ENCODE measurements around the gene CHMP1B. TPM values are rescaled to one million over a fixed set of nuclear protein-coding genes. Genes with fewer than 3 reads are reported as not detected.

CHMP1B gene
- total RNA-seq, 1 experiment from 2014 or later: 38.7 TPM

DNA sequence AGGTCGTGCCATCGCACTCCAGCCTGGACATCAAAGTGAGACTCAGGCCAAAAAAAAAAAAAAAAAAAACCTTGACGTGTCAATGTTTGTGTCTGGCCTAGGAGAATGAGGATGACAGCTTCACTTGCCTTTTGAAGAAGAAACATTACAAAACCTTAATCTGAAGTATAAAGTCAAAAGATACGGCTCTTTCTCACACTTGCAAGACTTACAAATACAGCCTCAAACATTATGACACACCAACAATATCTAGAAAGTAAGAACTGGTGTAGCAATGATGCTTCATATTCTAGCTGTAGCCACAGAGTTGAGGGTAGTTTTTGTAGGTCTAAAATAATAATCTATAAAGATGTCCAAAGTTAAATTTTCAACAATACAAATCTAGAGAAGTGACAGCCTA lies 31.4 kb downstream of the CHMP1B start:
- Histone ChIP-seq H3K9me3 (ENCODE audit: control insufficient read depth, low read depth, low read length) (no peaks in the 10 kb centered on the region), H3K9ac (ENCODE audit: extremely low read depth, insufficient read length, low read length) (no peak overlapping the region), H3K23me2 (ENCODE audit: insufficient read length, low read depth, low read length, poor library complexity, severe bottlenecking) (no peaks in the 10 kb centered on the region), H3K4me2 (ENCODE audit: insufficient read depth, insufficient read length, low read length) (no peak overlapping the region), H2BK20ac (ENCODE audit: low read depth, low read length, poor library complexity, severe bottlenecking) (no peak overlapping the region), H3K4ac (ENCODE audit: low read depth, low read length) (no peak overlapping the region), H3K79me2 (ENCODE audit: insufficient read depth, low read length) (no peaks in the 10 kb centered on the region), H2BK15ac (ENCODE audit: low read depth, low read length) (no peak overlapping the region), H3K18ac (ENCODE audit: insufficient read length, low read depth, low read length) (no peak overlapping the region), H3K79me1 (ENCODE audit: insufficient read depth, low read depth, low read length, poor library complexity, severe bottlenecking) (no peaks in the 10 kb centered on the region), H3T11ph (ENCODE audit: low read length) (no peak overlapping the region), H3K56ac (ENCODE audit: insufficient read length, low read depth, low read length) (no peak overlapping the region), H4K8ac (replicated peaks; ENCODE audit: insufficient read length, low read depth, low read length) (no peak overlapping the region), H2BK120ac (ENCODE audit: low read depth, low read length, poor library complexity, severe bottlenecking) (no peak overlapping the region), H3K27ac (ENCODE audit: insufficient read length, low read depth, low read length) (no peak overlapping the region), H2AK5ac (ENCODE audit: insufficient read length, low read length) (no peak overlapping the region), H2AFZ (ENCODE audit: low read length) (no peak overlapping the region), H4K91ac (ENCODE audit: insufficient read length, low read depth, low read length) (no peak overlapping the region), H3K4me1 (ENCODE audit: insufficient read depth, low read length) (no peaks in the 10 kb centered on the region; the same call in 1 of the 2 replicates), H3K14ac (ENCODE audit: insufficient read depth, low read length) (no peak overlapping the region), H3K27me3 (ENCODE audit: insufficient read depth, low read length) (no peaks in the 10 kb centered on the region), H2BK12ac (ENCODE audit: insufficient read length, low read depth, low read length) (no peak overlapping the region), H4K5ac (ENCODE audit: insufficient read length, low read depth, low read length) (no peak overlapping the region), H2BK5ac (ENCODE audit: insufficient read length, low read length) (no peak overlapping the region), H3K23ac (ENCODE audit: insufficient read length, low read depth, low read length) (no peak overlapping the region), H4K20me1 (ENCODE audit: control insufficient read depth, insufficient read depth, insufficient read length) (no peaks in the 10 kb centered on the region)
- Mint-ChIP-seq H3K9me3 (no peaks in the 10 kb centered on the region; a peak in 1 of 5 replicates), H3K36me3 (ENCODE audit: insufficient read depth in 1 of 3, low read depth in 3 of 3) (peaks cover 3 to 44% (median 11%) of the 10 kb centered on the region in 3 experiments; a peak in 6 of 7 replicates), H3K4me1 (peaks cover 11 to 20% of the 10 kb centered on the region in 2 experiments), H3K4me3 (no peak overlapping the region), H3K27me3 (ENCODE audit: low read depth) (no peaks in the 10 kb centered on the region), H3K27ac (no peak overlapping the region)
- no peak for DNase-seq
- no CpG with 5 or more reads among the region's 4 CpGs for WGBS (ENCODE audit: extremely low coverage, insufficient read length, low lambda C conversion rate)
- TF ChIP-seq, protein P1, sequence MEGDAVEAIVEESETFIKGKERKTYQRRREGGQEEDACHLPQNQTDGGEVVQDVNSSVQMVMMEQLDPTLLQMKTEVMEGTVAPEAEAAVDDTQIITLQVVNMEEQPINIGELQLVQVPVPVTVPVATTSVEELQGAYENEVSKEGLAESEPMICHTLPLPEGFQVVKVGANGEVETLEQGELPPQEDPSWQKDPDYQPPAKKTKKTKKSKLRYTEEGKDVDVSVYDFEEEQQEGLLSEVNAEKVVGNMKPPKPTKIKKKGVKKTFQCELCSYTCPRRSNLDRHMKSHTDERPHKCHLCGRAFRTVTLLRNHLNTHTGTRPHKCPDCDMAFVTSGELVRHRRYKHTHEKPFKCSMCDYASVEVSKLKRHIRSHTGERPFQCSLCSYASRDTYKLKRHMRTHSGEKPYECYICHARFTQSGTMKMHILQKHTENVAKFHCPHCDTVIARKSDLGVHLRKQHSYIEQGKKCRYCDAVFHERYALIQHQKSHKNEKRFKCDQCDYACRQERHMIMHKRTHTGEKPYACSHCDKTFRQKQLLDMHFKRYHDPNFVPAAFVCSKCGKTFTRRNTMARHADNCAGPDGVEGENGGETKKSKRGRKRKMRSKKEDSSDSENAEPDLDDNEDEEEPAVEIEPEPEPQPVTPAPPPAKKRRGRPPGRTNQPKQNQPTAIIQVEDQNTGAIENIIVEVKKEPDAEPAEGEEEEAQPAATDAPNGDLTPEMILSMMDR (conservative IDR thresholded peaks at IDR 0.05): no peak
